Measurements from ENCODE around the gene MAML2.

MAML2 gene

GRCh38 chr11:96232132-96232531, 110.9 kb downstream of the MAML2 start:
- FAIRE-seq, result no peak

GRCh38 chr11:96230686-96231085, 112.3 kb downstream of the MAML2 start:
- FAIRE-seq, result no peak

- no peak for FAIRE-seq
Observed at GRCh38 chr11:96229354-96229977, 113.5 kb downstream of the MAML2 start.

GRCh38 chr11:96228910-96229309, 114.1 kb downstream of the MAML2 start:
- no peak for FAIRE-seq

- FAIRE-seq, result no peak
Observed at GRCh38 chr11:96228473-96228891, 114.5 kb downstream of the MAML2 start.

- FAIRE-seq, result no peak
Observed at GRCh38 chr11:96227244-96227643, 115.8 kb downstream of the MAML2 start.

GRCh38 chr11:96223083-96223482, 119.9 kb downstream of the MAML2 start:
- FAIRE-seq, result no peak

GRCh38 chr11:96222102-96222501, 120.9 kb downstream of the MAML2 start:
- no peak for FAIRE-seq

GRCh38 chr11:96221244-96222070, 121.5 kb downstream of the MAML2 start:
- no peak for FAIRE-seq

GRCh38 chr11:96219981-96220623, 122.9 kb downstream of the MAML2 start:
- FAIRE-seq, result no peak

- no peak for FAIRE-seq
Observed at GRCh38 chr11:96218901-96219300, 124.1 kb downstream of the MAML2 start.

GRCh38 chr11:96218006-96218405, 125.0 kb downstream of the MAML2 start:
- no peak for FAIRE-seq

- FAIRE-seq, result no peak
Observed at GRCh38 chr11:96217206-96217605, 125.8 kb downstream of the MAML2 start.

- FAIRE-seq, result no peak
Observed at GRCh38 chr11:96215826-96216225, 127.2 kb downstream of the MAML2 start.

- FAIRE-seq, result no peak
Observed at GRCh38 chr11:96215110-96215782, 127.7 kb downstream of the MAML2 start.

- no peak for FAIRE-seq
Observed at GRCh38 chr11:96214777-96215109, 128.3 kb downstream of the MAML2 start.

- no peak for FAIRE-seq
Observed at GRCh38 chr11:96213500-96213899, 129.5 kb downstream of the MAML2 start.

- no peak for FAIRE-seq
Observed at GRCh38 chr11:96211436-96211835, 131.6 kb downstream of the MAML2 start.

GRCh38 chr11:96207459-96208449, 135.2 kb downstream of the MAML2 start:
- FAIRE-seq, result no peak

- FAIRE-seq, result no peak
Observed at GRCh38 chr11:96206955-96207354, 136.0 kb downstream of the MAML2 start.

GRCh38 chr11:96205460-96205809, 137.6 kb downstream of the MAML2 start:
- no peak for FAIRE-seq

GRCh38 chr11:96204721-96205459, 138.1 kb downstream of the MAML2 start:
- no peak for FAIRE-seq
